ES-I3 (cell line): Measurements from ENCODE around the gene ACTL6B.

ENCODE experiments used
- H3K36me3 ChIP-seq: 2 replicates; pipeline ENCODE4 v1.6.1; 2013; ENCODE audit warnings: mild to moderate bottlenecking, low read length, control low read depth, moderate library complexity; ENCODE audit not compliant: insufficient read depth
- H3K4me1 ChIP-seq: 2 replicates; pipeline ENCODE4 v1.6.1; 2013; ENCODE audit warnings: mild to moderate bottlenecking, control low read depth, low read length; ENCODE audit not compliant: insufficient read depth
- H3K9ac ChIP-seq: 2 replicates; pipeline ENCODE4 v1.6.1; 2013; ENCODE audit warnings: low read depth, mild to moderate bottlenecking, low read length, moderate library complexity
- H3K9me3 ChIP-seq: 2 replicates; pipeline ENCODE4 v1.6.1; 2013; ENCODE audit warnings: mild to moderate bottlenecking, low read length, moderate library complexity; ENCODE audit not compliant: control insufficient read depth, insufficient read depth

Gene ACTL6B

DNA sequence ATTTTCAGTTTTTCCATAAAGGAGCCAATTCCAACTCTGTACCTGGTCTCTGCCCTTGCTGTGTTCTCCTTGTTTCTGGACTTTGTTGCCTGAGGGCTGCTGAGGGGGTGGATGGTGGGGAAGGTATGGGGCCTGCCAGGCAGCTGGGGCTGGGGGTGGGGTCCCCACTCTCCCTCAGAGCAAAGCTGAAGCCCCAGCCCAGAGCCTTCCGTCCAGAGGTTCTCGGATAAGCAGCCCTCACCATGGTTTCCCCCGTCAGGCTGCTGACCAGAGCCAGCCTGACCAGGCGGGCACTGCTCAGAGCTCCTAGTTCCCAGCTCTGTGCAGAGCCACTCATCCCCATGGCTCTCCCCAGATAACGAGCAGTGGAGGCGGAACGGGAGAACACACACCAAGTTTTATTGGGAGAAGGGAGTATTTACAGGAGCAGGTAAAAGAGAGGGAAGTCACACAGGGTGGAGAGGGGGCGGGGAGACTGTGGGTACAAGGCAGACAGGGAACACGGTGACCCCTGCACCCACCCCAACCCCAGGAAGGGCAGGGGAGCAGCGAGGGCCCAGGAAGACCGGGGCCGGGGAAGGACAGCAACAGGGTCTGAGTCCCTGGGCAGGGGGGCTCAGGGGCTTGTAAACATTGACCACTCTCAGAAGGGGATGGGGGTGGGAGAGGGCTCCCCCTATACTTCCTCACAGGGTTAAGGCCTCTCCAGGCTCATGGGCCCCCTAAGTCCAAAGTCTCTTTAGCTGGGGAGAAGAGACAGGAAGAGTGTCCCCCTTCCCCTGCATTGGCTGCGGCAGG, 23.1 kb upstream of the ACTL6B start:
- H3K4me1 ChIP-seq = peaks cover 17% of the 10 kb centered on the region; the same call in 1 of the 2 replicates
- H3K36me3 ChIP-seq = peaks cover 6% of the 10 kb centered on the region; the same call in 1 of the 2 replicates
- no peak overlapping the region for H3K9ac ChIP-seq
- H3K9me3 ChIP-seq = no peaks in the 10 kb centered on the region

DNA sequence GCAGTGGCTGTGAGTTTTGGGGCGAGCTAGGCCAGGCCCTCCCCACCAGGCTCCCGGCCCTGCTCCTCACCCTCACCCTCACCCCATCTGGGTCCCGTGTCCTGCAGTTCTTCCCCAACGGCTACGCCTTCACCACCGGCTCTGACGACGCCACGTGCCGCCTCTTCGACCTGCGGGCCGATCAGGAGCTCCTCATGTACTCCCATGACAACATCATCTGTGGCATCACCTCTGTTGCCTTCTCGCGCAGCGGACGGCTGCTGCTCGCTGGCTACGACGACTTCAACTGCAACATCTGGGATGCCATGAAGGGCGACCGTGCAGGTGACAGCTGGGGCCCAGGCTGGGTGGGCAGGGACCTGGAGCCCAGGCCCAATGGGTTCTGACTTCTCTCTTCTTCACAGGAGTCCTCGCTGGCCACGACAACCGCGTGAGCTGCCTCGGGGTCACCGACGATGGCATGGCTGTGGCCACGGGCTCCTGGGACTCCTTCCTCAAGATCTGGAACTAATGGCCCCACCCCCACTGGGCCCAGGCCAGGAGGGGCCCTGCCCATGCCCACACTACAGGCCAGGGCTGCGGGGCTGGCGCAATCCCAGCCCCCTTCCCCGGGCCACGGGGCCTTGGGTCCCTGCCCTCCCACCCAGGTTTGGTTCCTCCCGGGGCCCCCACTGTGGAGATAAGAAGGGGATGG, 22.2 kb upstream of the ACTL6B start:
- Histone ChIP-seq H3K9ac (no peak overlapping the region), H3K4me1 (peaks cover 17% of the 10 kb centered on the region; the same call in 1 of the 2 replicates), H3K36me3 (peaks cover 6% of the 10 kb centered on the region; the same call in 1 of the 2 replicates), H3K9me3 (no peaks in the 10 kb centered on the region)

DNA sequence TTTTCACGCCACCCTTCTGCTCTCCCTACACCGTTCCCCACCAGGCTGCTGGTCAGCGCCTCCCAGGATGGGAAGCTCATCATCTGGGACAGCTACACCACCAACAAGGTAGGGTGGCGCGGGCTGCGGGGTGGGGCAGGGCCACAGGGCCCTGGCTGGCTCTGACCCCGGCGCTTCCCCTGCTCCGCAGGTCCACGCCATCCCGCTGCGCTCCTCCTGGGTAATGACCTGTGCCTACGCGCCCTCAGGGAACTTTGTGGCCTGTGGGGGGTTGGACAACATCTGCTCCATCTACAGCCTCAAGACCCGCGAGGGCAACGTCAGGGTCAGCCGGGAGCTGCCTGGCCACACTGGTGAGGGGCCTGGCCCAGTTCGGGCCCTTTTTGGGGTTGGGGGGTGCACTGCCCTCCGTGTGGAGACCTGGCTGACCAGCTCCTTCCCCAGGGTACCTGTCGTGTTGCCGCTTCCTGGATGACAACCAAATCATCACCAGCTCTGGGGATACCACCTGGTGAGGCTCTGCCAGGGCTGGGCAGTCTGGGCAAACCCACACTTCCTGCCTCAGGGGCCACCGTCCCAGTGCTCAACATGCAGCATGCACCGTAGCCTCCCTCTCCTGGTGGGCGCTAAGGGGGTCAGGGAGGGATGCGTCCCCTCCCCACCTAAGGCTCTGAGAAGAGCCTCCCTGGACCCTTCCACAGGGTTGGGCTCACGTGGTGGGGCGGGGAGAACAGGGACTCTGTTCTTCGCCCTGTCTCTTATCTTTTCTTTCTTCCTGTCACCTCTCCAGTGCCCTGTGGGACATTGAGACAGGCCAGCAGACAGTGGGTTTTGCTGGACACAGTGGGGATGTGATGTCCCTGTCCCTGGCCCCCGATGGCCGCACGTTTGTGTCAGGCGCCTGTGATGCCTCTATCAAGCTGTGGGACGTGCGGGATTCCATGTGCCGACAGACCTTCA, 21.3 kb upstream of the ACTL6B start:
- Histone ChIP-seq H3K9ac (no peak overlapping the region), H3K36me3 (peaks cover 6% of the 10 kb centered on the region; the same call in 1 of the 2 replicates), H3K4me1 (peaks cover 17% of the 10 kb centered on the region; the same call in 1 of the 2 replicates), H3K9me3 (no peaks in the 10 kb centered on the region)

DNA sequence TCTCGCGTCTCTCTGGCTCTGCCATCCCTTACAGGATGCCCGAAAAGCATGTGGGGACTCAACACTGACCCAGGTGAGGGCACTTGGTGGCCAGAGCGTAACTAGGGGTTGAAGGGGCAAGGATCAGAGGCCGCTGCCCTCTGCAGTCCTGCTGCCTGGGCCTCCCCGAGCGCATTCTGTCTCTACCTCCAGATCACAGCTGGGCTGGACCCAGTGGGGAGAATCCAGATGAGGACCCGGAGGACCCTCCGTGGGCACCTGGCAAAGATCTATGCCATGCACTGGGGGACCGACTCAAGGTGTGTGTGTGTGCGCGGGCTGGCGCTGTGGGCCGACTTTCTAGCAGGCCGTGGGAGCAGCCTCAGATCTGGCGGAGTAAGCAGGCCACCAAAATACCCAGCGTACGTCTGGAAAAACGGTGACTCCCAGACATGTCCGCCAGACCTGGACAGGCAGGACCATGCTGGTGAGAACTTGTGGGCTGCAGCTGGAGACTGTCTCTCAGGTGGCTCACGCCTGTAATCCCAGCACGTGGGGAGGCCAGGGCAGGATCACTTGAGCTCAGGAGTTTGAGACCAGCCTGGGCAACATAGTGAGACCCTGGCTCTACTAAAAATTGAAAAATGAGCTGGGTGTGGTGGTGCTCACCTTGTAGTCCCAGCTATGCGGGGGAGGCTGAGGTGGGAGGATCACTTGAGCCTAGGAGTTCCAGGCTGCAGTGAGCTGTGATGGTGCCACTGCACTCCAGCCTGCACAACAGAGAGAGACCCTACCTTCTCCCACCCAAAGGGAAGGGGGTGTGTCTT, 20.5 kb upstream of the ACTL6B start:
- H3K9me3 ChIP-seq = no peaks in the 10 kb centered on the region
- H3K4me1 ChIP-seq = peaks cover 11% of the 10 kb centered on the region; the same call in 1 of the 2 replicates
- H3K36me3 ChIP-seq = peaks cover 3% of the 10 kb centered on the region; the same call in 1 of the 2 replicates
- no peak overlapping the region for H3K9ac ChIP-seq

DNA sequence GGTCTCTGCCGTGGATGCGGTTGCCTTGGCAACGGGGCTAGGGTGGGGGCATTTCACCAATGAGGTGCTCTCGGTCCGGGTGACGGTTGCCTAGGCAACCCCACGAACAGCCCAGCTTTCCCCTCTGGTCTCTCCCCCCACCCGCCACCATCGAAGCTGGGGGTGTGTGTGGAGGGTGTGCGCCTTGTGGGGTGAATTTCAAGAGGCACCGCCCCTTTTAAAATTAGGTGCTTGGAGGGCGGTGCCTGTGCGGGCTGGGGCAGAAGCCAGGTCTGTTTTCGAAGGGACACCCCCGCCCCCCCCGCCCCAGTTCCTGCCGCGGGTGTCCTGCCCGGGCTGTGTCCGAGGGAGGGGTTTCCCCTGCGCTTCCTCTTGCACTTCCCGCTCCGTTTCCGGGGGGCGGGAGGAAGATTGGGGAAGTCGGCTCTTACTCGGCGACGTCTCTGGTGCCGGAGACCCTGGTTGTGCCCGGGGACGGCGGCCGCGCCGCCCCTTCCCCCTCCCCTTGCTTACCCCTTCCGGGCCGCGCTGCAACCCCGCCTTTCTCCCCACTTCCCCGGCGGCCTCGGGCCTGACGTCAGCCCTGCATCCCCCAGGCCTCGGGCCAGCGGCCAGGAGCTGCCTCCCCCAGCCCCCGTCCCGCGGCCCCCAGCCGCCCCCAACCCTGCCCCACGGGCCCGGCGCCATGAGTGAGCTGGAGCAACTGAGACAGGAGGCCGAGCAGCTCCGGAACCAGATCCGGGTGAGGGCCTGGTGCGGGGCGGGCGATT, 19.5 kb upstream of the ACTL6B start:
- H3K36me3 ChIP-seq = no peaks in the 10 kb centered on the region
- peak overlapping the region; percentile 56 for H3K9ac ChIP-seq
- peaks cover 4% of the 10 kb centered on the region; the same call in 1 of the 2 replicates for H3K4me1 ChIP-seq
- no peaks in the 10 kb centered on the region for H3K9me3 ChIP-seq

DNA sequence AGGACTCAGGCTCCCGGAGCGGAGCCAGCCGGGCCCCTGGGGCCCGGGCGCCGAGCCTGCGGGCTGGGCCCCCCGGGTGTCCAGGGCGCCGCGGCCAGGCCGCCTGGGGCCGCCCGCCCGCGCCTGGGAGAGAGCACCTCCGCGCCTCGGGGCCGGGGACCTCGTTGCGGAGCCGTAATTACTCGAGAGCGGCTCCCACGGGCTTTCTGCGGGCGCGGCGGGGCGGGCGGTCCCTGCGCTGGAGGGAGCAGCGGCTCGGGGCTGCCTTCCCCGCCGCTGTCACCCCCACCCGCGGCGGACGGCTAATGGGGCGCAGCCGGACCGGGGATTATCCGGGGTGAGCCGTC, 18.8 kb upstream of the ACTL6B start:
- no peaks in the 10 kb centered on the region for H3K9me3 ChIP-seq
- peak overlapping the region; percentile 84; the same call in 1 of the 2 replicates for H3K9ac ChIP-seq
- H3K4me1 ChIP-seq = peaks cover under 1% of the 10 kb centered on the region; the same call in 1 of the 2 replicates
- H3K36me3 ChIP-seq = no peaks in the 10 kb centered on the region

DNA sequence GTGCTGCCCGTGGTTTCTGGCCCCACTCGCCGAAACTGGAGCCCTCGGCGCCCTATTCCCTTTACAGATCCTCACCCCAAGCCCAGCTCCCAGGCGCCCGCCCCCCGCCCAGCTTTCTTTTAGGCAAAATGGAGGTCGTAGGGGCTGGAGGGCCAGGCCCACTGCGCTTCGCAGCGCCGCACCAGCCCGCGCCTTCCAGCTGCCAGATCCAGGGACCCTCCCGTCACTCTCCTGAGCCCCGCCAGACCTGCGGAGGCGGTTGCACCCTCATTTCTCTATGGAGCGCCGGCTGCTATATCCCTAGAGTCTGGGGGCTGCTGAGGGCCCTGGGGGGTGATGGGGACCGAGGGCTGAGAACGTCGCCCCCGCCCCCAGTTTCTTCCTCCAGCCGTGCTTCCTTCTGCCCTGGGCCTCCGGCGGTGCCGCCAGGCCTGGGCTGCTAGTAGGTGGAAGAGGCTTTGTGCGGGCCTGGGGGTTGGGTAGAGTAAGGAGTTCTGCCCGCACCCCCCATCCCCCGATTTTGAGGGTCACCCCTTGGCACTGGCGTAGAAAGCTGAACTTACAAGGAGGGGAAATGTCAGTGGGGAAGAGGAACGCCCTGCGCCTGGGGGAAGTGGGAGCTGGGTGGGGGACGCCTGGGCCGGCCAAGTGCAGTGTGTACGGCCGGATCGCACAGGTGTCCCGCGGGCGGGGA, 18.3 kb upstream of the ACTL6B start:
- Histone ChIP-seq H3K9me3 (no peaks in the 10 kb centered on the region), H3K36me3 (no peaks in the 10 kb centered on the region), H3K4me1 (no peaks in the 10 kb centered on the region), H3K9ac (peak overlapping the region; percentile 84)

DNA sequence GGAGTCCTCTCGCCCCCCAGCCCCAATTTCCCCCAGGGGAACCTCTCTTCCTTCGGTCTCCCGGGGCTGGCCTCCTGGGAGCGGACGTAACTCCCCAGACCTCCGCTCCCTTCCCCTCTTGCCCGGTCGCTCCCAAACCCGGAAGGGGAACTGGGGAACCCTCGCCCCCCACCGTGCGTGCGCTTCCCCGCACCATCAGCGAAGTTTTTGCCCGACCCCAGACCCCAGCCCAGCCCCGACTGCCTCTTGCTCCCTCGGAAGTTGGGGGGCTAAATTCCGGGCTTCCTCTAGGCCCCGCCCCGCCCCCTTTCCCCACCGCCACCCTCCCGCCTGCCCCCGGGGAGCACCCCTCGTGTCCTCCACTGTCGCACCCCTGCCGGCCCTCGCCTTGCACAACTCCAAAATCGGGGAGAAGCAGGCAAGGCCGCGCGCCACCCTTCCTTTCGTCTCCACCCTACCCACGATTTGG, 17.7 kb upstream of the ACTL6B start:
- Histone ChIP-seq H3K9ac (peak overlapping the region; percentile 84), H3K9me3 (no peaks in the 10 kb centered on the region), H3K4me1 (no peaks in the 10 kb centered on the region), H3K36me3 (no peaks in the 10 kb centered on the region)

DNA sequence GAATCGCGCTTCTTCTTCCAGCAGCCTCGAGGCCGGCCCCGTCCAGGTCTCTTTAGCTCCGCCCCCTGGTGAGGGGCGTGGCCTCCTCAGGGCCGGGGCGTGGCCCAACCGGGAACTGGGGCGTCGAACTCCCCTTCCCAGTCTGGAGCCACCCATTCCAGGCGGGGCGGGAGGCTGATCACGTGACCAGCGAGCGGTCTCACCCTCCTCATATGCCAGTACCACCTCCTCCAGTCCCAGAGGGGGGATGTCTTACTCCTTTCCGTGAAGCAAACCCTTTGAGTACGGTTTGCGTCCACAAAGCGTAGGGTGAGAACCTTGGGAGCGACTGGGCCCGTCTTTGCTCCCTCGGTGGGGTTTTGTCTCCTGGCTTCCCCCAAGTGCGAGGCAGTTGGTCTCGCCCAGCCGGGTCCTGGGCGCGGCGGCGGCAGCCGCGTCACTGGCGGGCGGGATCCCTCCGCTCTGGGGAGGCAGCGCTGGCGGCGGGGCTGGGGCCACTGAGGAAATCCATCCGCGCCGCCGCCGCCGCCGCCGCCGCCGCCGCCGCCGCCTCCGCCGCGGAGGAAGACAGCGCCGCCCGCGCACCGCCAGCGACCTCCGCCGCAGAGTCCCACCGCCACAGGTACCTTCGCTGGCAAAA, 17.2 kb upstream of the ACTL6B start, which contains the start of gene GNB2:
Gene GNB2 (plus strand): TSS at position 439 of the 640 bp plus-strand sequence. CDS start 2,526 bp downstream, outside the sequence.
- peak within 1 kb of the TSS; percentile 84 for H3K9ac ChIP-seq
- no peaks in the 10 kb centered on the region for H3K9me3 ChIP-seq
- H3K4me1 ChIP-seq = no peaks in the 10 kb centered on the region
- H3K36me3 ChIP-seq = no peaks in the 10 kb centered on the region

DNA sequence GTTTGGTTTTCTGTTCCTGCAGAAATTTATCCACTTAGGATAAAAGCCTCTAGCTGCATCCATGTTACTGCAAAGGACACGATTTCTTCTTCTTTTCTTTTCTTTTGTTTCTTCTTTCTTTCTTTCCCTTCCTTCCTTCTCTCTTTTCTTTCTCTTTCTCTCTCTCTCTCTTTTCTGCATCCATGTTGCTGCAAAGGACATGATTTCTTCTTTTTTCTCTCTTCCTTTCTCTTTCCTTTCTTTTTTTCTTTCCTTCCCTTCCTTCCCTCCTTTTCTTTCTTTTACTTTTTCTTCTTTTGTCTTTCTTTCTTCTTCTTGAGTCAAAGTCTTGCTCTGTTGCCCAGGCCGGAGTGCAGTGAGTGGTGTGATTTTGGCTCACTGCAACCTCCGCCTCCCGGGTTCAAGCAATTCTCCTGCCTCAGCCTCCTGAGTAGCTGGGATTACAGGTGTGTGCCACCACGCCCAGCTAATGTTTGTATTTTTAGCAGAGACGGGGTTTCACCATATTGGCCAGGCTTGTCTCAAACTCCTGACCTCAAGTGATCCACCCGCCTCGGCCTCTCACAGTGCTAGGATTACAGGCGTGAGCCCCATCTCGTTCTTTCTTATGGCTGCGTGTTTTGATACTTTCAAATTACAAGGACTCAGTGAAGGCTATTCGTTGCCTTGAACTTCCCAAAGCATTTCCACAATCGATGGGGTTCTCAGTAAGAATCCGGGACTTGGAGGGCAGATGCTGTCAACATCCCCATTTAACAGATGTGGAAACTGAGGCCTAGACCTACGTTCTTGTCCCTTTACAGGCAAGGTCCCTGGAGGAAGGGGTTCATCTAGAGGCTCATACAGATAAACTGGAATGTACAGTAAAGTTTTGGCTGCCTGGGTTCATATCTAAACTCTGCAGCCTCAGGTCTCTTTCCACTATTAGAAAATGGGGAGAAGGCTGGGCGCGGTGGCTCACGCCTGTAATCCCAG, 15.4 kb upstream of the ACTL6B start:
- no peaks in the 10 kb centered on the region for H3K36me3 ChIP-seq
- no peak overlapping the region for H3K9ac ChIP-seq
- no peaks in the 10 kb centered on the region for H3K9me3 ChIP-seq
- no peaks in the 10 kb centered on the region for H3K4me1 ChIP-seq

DNA sequence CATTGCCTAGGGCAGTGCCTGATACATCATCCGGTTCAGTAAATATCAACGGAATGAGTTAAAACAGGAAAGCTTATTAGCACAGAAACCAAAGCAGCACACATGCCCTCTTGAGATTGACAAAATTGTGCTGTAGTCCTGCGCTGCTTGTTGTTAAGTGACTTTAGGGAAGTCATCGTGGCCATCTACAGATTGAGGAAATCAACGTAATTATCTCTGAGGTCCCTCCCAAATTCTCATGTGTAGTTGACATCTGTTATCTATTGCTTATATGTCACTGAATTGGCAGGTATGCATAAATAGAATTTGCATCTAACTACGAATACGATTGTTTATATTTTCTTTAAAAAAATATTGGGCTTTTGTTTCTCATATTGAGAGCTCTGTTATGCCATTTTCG, 13.8 kb upstream of the ACTL6B start:
- Histone ChIP-seq H3K36me3 (no peaks in the 10 kb centered on the region), H3K9ac (no peak overlapping the region), H3K4me1 (no peaks in the 10 kb centered on the region), H3K9me3 (no peaks in the 10 kb centered on the region)
